GM21717 (cell line): ENCODE data around the gene GOT1.

Source experiments
- ATAC-seq: cut with Tn5 transposase; IDR thresholded peaks from one replicate; pipeline ENCODE4 v1.9.1; 2021; ENCODE audit warnings: mild to moderate bottlenecking, moderate library complexity; ENCODE audit not compliant: unreplicated experiment

The GOT1 gene

DNA sequence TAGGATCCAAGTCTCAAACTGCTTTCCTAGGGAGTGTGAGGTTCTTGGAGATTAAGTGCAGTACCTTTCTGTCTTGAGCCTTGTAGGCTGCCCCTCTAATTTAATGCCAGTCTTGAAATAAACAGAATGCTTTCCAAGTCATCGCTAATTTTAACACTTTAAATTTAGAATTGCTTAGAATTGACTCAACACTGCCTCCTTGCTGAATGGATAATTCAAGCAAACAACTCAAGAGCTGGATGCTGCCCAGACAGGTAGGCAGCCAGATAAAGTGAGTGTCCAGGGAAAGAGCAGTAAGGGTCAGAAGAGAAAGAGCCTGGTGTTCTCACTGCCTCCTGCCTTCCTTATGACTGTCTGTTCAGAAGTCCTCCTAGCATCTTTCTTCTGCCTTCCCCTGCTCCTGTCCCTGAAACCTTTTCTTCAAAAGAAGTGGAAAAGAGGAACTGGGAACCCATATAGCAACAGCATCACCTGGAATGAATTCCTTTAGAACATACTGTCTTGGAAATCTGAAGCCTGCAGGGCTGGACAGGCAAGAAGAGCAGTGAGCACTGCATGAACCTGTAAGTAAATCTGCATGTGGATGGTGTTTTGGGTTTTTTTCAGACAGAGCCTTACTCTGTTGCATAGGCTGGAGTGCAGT, 3.1 kb upstream of the GOT1 start:
- no peak for ATAC-seq

DNA sequence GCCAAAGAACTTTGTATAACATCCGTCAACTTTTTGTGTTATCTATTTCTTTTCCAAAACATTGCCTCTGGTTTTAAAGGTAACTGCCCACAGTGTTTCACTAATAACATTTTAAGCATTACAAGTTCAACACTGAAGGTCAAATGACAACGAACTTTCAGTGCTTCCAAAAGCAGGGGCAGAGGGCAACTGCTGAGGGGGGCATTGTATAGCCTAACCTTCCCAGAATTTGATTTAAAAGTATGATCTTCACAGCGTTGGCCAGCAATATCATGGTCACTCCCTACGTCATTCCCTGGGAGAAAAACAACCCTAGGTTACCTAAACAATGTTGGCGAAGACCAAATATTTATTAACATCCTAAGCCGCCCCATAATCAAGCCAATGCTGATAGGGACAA, 2.5 kb upstream of the GOT1 start:
- no peak for ATAC-seq

DNA sequence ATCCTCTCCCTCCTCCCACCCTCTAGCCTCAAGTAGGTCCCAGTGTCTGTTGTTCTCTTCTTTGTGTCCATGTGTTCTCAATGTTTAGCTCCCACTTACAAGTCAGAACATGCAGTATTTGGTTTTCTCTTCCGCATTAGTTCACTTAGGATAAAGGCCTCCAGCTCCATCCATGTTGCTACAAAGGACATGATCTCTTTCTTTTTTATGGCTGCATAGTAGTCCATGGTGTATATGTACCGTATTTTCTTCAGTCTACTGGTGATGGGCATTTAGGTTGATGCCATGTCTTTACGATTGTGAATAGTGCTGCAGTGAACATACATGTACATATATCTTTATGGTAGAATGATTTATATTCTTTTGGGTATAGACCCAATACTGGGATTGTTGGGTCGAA, 1.6 kb upstream of the GOT1 start:
- no peak for ATAC-seq

DNA sequence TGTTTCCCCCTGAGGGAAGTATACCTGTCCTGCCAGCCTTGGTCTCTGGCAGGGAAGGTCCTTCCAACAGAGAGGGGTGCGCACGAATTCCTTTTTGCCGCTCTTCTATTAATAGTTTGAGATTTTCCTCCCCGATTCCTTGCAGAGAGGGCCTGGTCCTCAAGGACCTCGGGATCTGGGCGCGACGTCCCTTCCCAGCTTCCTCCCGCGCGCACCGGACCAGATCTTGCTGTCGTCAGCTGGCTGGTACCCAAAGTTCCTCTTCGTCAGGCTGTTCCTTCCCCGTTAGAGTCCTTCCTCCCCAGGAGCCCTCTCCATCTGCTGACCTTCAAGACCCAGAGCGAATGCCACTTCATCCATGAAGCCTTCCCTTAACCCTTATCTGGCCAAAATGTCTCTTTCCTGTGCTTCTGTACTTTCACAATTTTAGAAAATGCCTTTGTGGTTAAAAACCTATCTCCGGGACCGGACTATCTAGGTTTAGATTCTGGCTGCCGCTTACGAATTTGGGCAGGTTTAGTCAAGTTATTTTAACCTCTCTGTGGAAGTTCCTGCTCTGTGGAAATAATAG, 851 bp upstream of the GOT1 start:
- peak; percentile 7 for ATAC-seq

DNA sequence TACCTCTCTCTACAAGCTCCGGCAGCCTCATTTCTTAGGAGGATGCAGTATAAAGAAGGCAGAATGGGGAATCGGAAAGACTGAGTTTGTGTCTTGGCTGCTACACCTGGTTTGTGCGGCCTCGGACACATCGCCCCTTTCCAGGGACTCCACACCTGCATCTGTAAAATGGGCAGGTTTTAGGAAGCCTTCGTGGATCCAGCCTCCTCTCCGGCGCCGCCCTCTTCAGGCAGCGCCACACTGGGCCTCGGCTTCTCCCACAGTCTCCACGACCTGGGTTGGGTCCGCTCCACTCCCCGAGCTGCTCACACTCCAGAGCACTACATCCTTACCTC, 341 bp downstream of the GOT1 start:
- ATAC-seq: peak; percentile 20

DNA sequence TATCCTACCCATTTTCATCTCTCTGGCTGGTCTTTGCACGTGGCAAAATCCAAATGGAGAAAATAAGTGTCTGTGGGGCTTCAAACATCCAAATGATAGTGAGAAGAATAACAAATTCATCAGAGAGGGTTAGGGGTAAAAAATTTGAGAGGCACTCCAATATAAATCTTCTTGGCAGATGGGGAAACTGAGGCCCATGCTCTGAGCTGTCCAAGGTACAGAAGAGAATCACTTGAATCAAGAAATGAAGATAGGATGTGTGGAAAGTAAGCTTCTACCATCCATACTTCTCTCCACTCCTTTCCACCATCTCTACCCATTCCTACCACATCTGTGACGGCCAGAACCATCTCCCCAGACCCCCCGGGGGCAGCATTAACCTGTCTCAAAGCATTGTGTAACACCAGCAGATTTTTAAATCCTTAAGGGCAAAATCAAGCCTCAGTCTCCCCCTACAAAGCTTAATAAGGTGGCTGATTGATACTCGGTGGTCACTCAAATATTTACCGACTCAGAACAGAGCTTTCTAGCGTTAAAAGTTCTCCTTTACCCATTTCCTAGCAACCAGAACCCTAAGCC, 818 bp downstream of the GOT1 start:
- ATAC-seq: no peak

DNA sequence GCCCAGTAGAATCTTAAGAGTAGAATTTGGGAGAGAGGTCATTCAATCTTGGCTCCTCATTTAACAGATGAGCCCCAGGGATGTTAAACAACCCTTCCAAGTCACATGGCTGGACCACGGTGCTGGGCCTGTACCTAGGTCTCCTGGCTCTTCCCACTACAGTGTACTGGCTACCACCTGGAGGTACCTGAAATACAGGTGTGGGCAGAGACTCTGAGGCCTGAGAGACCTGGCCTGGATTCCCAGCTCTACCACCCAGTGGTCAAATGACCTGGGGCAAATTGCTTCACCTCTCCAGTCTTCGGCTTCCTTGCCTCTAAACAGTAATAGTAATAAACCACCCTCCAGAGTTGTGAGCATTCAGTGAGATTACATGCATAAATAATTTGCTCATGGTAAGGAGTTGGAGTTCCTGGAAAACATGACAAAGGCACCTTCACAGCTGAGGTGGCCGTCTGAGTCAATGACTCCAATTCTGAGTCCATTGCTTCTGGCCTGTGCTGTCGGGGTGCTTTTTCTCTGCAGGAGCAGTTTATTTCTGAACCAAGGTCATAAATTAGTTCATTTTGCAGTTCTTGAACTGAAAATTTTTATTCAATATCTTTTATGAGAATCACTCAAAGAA, 2.7 kb downstream of the GOT1 start:
- ATAC-seq: no peak

DNA sequence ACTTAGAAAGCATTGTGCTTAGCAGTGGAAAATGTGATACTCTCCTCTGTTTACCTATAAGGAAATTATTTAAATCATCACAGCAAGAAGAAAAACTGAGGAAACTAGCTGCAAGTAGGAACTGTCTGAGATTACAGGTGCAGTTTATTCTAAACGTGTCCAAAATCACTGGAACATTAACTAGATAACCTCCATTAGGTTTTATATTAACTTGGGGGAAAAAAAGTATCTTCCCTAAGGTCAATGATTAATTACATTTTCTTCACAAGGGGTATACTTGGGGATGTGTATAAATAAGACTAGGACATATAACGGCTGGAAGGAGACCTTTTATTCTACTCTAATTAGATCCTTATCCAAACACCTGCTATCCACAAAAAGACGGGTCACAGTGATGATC, 3.7 kb downstream of the GOT1 start:
- no peak for ATAC-seq

DNA sequence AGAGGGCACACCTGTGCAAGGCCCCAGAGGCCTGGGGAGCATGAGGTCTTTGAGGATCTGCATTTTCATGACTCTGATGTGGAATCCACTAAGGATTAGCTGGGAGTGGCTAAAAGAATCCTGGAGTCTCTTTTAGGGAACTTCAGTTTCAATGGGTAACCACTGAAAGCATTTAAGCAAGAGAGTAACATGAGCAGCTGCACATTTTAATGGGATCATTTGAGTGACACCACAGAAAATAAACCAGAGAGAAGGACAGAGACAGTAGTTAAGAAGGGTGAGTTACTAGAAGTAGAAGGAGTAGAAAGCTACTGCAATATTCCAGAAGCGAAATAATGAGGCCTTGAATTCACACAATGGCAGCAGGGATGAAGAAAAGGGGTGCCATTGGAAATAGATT, 5.2 kb downstream of the GOT1 start:
- ATAC-seq: no peak

DNA sequence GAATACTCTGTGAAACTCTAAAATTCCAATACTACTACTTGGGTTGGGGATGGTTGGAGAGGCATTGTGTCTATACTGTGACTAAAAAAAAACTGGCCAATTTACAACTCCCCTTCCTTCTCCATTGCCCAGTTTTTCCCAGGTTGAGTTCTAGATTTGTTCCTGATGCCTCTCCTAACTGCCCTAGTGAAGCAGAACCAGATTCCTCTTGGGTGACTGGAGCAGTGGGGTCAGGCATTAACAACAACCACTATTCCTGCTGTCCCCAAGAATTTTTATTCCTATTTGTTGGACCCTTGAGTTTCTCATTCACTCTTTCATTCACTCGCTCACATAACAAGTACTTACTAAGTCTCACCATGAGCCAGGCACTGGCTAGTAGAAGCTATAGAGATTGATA, 5.8 kb downstream of the GOT1 start:
- ATAC-seq: no peak

DNA sequence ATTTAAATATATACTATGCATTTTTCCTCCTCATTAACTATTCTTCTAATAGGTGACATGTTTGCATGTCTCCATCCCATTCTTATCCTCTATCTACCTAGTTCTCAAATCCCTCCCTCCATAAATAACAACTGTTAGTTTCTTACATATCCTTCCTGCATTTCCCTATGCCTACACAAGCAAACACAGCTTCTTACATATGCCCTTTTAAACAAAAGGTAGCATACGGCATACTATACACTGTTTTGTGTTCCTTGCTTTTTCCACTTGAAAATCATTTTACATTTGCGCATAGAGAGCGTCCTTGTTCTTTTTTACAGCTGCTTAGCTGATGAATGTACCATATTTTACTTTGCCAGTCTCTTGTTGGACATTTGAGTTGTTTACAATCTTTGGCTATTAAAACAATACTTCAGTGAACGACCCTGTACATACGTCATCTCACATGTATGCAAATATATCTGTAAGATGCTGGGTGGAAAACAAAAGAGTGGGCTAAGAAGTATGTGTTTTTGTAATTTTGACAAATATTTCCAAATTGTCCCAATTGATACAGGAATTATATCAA, 7.8 kb downstream of the GOT1 start:
- no peak for ATAC-seq

DNA sequence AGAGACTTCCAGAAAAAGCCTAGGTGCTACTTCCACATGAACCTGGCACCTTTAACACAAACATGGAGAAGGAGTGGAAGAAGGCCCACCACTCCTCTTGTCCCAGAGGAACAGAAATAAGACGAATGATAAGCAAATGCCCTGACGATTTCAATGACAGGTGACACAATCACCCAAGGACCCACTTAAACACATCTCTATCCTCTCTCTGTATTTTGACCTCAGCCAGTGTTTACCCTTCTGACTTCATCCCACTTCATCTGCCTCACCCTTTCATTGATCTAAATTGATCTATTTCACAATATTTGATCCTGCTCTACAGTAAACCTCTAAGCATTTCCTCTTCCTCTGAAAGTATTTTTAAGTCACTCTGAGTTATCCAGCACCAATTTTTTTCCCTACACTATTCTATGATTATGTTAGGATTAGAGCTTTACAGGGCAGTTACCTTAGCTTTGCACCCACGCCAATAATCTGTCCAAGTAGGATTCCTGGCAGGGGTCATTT, 9.1 kb downstream of the GOT1 start:
- ATAC-seq: no peak

DNA sequence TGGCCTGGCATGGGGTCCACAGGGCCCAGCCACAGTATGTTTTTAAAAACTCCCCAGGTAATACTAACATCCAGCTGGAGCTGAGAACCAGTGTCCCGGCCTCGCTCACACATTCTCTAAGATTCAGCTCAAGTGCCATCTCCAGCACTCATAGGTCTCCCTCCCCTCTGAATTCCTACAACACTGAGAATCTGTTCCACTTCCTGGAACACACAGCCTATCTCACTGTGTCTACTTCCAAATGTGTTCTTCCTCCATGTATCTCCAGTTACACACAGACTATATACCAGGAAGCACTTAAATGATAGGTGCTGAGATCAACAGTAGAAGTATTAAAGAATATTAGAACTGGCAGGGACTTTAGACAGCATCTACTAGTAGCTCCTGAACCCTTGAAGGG, 10.7 kb downstream of the GOT1 start:
- no peak for ATAC-seq

DNA sequence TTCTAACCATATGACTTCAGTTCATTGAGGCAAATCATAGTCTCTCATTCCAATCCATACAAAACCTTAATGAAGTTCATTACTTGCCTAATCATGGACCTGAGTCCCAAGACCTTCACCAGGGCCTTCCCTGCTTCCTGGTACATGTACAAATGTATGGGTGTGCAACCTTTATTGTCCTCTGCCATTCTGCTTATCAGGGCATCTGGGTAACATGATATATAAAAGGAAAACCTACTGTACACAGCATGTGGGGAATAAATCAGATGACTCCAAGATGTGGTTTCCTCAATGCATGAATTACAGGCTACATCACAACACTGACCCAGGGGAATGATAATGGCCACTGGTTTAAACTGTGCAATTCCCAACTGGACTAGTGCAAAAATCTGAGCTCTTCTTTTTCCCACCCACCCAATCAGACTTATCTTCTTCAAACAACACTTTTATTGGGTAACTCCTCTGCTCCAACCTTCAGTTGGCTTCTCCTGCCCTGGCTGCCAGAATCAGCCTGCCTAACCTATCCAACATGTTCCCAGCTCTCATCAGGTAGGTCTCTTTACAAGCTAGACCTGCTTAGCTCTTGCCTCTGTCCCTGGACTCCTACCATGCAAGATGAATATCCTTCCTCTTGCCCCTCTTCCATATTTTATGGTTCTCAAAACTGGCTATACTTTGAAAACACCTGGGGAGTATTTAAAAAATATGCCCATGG, 11.4 kb downstream of the GOT1 start:
- no peak for ATAC-seq

DNA sequence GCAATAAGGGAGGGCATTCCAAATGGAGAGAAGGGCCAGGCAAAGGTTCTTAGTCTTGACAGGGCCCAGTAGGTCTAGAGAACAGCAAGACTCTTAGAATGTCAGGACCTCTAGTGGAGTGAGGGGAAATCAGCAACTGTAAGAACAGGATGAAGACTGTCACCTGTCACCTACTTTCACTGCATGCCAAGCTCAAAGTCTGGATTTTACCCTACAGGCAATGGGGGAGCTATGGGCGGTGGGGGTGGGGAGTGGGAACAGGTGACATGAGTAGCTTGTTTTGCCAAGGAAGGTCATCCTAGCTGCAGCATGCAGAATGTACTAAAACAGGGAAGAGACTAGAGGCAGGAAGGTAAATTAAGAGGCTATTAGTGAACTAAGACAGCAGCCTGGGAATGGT, 18.3 kb downstream of the GOT1 start:
- ATAC-seq: no peak

DNA sequence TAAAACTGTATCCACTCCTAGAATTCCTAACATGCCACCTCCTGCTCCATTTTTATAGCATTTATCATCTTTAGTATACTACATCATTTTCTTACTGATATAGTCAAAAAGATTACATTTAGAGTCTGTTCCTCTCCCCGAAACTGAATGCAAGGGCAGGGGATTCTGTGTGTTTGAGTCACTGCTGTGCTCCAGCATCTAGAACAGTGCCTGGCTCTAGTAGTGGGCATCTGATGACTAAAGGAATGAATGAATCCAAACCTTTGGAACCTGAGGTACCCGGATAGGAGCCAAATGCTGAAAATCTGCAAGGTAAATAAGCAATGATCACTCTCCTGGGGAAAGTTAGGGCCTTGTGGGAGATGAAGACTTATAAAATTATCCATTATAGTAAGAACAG, 18.9 kb downstream of the GOT1 start:
- ATAC-seq: no peak

DNA sequence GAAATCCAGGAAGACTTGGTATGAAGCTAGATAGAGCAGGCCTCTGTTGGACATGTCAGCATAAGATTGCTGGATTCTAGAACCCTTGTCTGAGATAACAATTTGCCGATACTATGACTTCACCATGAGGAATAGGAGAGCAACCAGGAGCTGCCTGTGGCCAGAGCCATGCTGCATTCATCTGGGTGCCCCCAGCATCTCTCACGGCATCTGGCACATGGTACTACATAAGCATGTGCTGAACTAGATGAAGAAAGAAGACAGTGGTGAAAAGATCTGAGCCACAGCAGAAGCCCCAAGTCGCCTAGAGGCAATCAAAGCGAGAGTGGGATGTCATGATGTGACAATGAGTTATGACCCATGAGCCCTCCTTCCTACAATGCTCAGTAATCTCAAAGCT, 19.5 kb downstream of the GOT1 start:
- ATAC-seq: no peak

DNA sequence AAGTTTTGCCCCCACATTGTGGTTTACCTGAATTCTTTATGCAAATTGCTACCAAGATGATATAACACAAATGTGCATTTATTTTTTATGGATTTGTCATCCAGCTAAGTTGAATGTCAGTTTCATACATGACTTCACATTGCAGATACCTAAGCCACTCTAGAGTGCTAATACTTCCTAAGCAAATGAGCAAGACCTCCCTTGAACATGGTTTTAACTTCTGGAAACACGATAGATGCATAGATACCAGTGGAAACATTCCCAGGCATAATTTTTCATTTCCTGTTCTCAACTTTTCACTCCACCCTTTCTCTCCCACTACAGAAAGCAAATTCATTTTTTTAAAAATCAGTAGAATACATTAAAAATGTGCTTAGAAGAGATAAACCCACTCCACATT, 20.3 kb downstream of the GOT1 start:
- no peak for ATAC-seq

DNA sequence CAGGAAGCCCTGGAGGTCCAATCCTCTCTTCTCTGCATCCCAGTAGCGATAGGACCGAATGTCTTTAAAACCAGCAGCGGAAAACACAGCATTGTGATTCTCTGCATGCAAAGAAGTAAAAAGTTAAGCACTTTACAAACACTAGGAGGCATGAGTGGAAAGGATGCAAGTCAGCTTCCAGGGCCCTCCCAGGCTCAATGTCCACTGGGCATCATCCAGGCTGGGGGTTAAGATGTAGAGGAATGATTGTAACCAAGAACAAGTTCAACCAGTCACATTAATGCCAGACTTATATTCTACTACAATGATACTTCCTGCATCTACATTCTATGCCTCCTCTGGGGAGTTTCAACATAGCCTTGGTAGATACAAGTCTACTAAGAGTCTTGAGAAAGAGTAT, 24.3 kb downstream of the GOT1 start:
- no peak for ATAC-seq

DNA sequence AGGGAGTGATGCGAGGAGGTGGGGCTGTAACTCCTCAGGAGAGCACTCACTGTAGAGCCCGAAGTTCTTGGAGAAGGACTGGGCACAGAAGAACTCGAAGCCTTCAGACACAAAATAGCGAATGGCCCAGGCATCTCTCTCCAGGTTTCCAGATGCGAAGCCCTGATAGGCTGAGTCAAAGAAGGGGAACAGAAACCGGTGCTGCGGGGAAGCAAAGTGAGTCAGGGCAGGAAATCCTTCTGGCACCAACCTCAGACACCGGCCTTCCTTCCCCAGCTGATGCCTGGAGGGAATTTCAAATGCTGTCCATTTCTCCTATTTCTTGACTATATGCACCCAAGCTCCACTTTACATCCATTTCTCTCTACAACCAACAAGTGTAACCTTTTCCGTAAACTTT, 26.8 kb downstream of the GOT1 start:
- ATAC-seq: peak; percentile 66

DNA sequence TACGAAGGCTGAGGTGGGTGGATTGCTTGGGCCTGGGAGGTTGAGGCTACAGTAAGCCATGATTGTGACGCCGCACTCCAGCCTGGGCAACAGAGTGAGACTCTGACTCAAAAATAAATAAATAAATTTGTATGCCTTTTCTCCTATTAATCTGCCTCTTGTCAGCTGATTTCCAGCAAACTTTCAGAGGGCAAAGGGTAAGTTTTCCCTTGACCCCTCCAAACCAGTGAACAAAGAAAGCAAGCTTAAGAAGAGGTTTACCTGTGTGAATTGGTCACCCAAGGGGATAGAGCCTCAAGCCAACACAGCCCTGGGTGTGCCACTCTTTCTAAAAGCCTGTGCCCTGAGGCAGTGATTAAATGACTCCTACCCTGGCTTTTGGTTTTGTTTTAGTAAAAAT, 30.8 kb downstream of the GOT1 start:
- ATAC-seq: no peak
